Endothelial cell of umbilical vein (primary cell): ENCODE results near the gene KDM4E. TPM values are rescaled to one million over a fixed set of nuclear protein-coding genes. Genes with fewer than 3 reads are reported as not detected.
A peak's percentile ranks its signal among the peaks of the same experiment; 100 is the strongest.

Source experiments
- BruUV-seq: library from RNA; stranded (reverse); fragments of 400-500 nt; replicated peaks from 2 replicates; lab custom pipeline; 2021; lab: Mats Ljungman, UMichigan
- CTCF ChIA-PET: fragments of 300-600, 350-600 bp; sonication (Branson Sonifier 250); formaldehyde crosslinking; loops from one replicate; lab custom pipeline; 2021; ENCODE audit warnings: antibody characterized with exemption, inconsistent platforms; lab: Charles Lee
- POLR2A ChIA-PET: fragments of 300-600, 350-600 bp; sonication (Branson Sonifier 250); formaldehyde crosslinking; loops from one replicate; lab custom pipeline; 2021; ENCODE audit warnings: antibody characterized with exemption, inconsistent platforms; lab: Charles Lee
- DNase-seq: peaks from one replicate; pipeline ENCODE4 v3.0.0-alpha.2; 2011; ENCODE audit warnings: low read depth, low spot score
- FAIRE-seq: peaks from 2 replicates; lab custom pipeline; 2011; peaks lifted over from hg19 to GRCh38; lab: Jason Lieb, UNC
- H2AFZ ChIP-seq: 2 replicates; pipeline ENCODE4 v1.6.0; 2012; ENCODE audit warnings: low read depth, low read length, control low read depth, inconsistent platforms
- H3K27ac ChIP-seq: 2 replicates; pipeline ENCODE4 v1.5.1; 2011; ENCODE audit warnings: low read depth, mild to moderate bottlenecking, control low read depth, low read length, moderate library complexity; ENCODE audit not compliant: insufficient read depth
- H3K27me3 ChIP-seq, 2 experiments: 2 replicates each; pipeline versions ENCODE4 v1.6.0 to v1.6.1; 2011; ENCODE audit warnings: low read length in 2 of 2, mixed read lengths in 1 of 2; ENCODE audit not compliant: control insufficient read depth in 2 of 2, insufficient read depth in 2 of 2
- H3K36me3 ChIP-seq, 2 experiments: 2 replicates in 1 of 2; 3 replicates in 1 of 2; pipeline ENCODE4 v1.5.1; 2011; ENCODE audit warnings: low read length in 2 of 2, mild to moderate bottlenecking in 1 of 2, moderate library complexity in 1 of 2; ENCODE audit not compliant: control insufficient read depth in 2 of 2, insufficient read depth in 2 of 2; ENCODE audit errors: extremely low read depth in 1 of 2
- H3K4me1 ChIP-seq: 3 replicates; pipeline ENCODE4 v1.5.1; 2011; ENCODE audit warnings: mild to moderate bottlenecking, low read length; ENCODE audit not compliant: control insufficient read depth, insufficient read depth; ENCODE audit errors: extremely low read depth
- H3K4me2 ChIP-seq: 2 replicates; pipeline ENCODE4 v1.6.1; 2011; ENCODE audit warnings: low read length, control low read depth, mixed read lengths; ENCODE audit not compliant: insufficient read depth
- H3K4me3 ChIP-seq, 3 experiments: fragments of 200-600 bp in 1 of 3; sonication (generic), shearing (Covaris generic) in 1 of 3; replicated peaks in 1 of 3; 2 replicates each; pipeline ENCODE4 v1.5.1; 2011 to 2016; ENCODE audit warnings: control low read depth in 3 of 3, low read length in 3 of 3, mild to moderate bottlenecking in 2 of 3, inconsistent platforms in 1 of 3, low read depth in 1 of 3, moderate library complexity in 1 of 3; ENCODE audit not compliant: insufficient read depth in 1 of 3
- H3K79me2 ChIP-seq: 2 replicates; pipeline ENCODE4 v1.6.0; 2012; ENCODE audit warnings: low read length, inconsistent platforms; ENCODE audit not compliant: control insufficient read depth, insufficient read depth
- H3K9ac ChIP-seq: replicated peaks from 2 replicates; pipeline ENCODE3; 2011; ENCODE audit warnings: low read length, control low read depth; ENCODE audit not compliant: insufficient read depth; ENCODE audit errors: extremely low read depth
- H3K9me1 ChIP-seq: replicated peaks from 3 replicates; pipeline ENCODE4 v1.6.0; 2011; ENCODE audit warnings: mild to moderate bottlenecking, low read length; ENCODE audit not compliant: control insufficient read depth, insufficient read depth; ENCODE audit errors: extremely low read depth
- H3K9me3 ChIP-seq: replicated peaks from 2 replicates; pipeline ENCODE4 v1.5.1; 2012; ENCODE audit warnings: low read length, inconsistent platforms; ENCODE audit not compliant: control insufficient read depth, insufficient read depth
- H4K20me1 ChIP-seq: replicated peaks from 2 replicates; pipeline ENCODE3; 2011; ENCODE audit warnings: mild to moderate bottlenecking, low read length; ENCODE audit not compliant: control insufficient read depth, insufficient read depth; ENCODE audit errors: extremely low read depth
- CTCF ChIP-seq, 2 donors: IDR thresholded peaks; 1 replicate in 1 of 2; 2 replicates in 1 of 2; pipeline ENCODE4 v1.5.1; 2011; ENCODE audit warnings: low read length in 2 of 2, mild to moderate bottlenecking in 2 of 2, moderate library complexity in 2 of 2, control low read depth in 1 of 2, inconsistent platforms in 1 of 2, low read depth in 1 of 2; ENCODE audit not compliant: insufficient read depth in 1 of 2; ENCODE audit errors: extremely low read depth in 1 of 2
- EZH2 ChIP-seq: IDR thresholded peaks from 2 replicates; pipeline ENCODE4 v1.6.1; 2012; ENCODE audit warnings: borderline replicate concordance, low read depth, mild to moderate bottlenecking, moderate library complexity, low read length, inconsistent platforms; ENCODE audit not compliant: severe bottlenecking
- FOS ChIP-seq: IDR thresholded peaks from 2 replicates; pipeline ENCODE4 v1.6.1; 2011; ENCODE audit warnings: mild to moderate bottlenecking, low read length, moderate library complexity, borderline replicate concordance; ENCODE audit not compliant: insufficient read depth
- GATA2 ChIP-seq: IDR thresholded peaks from 2 replicates; pipeline ENCODE4 v1.7.0; 2011; ENCODE audit warnings: low read depth, mild to moderate bottlenecking, moderate library complexity, mixed read lengths, low read length; ENCODE audit not compliant: insufficient read length, insufficient read depth
- JUN ChIP-seq: IDR thresholded peaks from 2 replicates; pipeline ENCODE4 v1.6.1; 2011; ENCODE audit warnings: borderline replicate concordance, low read depth; ENCODE audit not compliant: insufficient read length, insufficient read depth
- MAX ChIP-seq: IDR thresholded peaks from 2 replicates; pipeline ENCODE4 v1.6.1; 2011; ENCODE audit not compliant: insufficient read depth, insufficient read length
- MYC ChIP-seq: IDR thresholded peaks from one replicate; pipeline ENCODE4 v1.6.1; 2011; ENCODE audit warnings: mild to moderate bottlenecking, low read depth, low read length
- POLR2A ChIP-seq: IDR thresholded peaks from 2 replicates; pipeline ENCODE4 v1.6.1; 2012; ENCODE audit warnings: low read depth, mild to moderate bottlenecking, control low read depth, low read length
- POLR2AphosphoS5 ChIP-seq: IDR thresholded peaks from 2 replicates; pipeline ENCODE4 v1.6.1; 2012; ENCODE audit warnings: low read depth, mild to moderate bottlenecking, control low read depth, low read length, moderate library complexity; ENCODE audit not compliant: insufficient read depth
- dilution Hi-C: fragments of 300-500 bp; cut with MboI; formaldehyde crosslinking; loops from one replicate; pipeline ENCODE4 v1.15.0; 2019; ENCODE audit warnings: low sequenced_read_pairs; ENCODE audit not compliant: extremely low pct_ligation_motif_present
- intact Hi-C: fragments of 100-400 bp; cut with micrococcal nuclease; formaldehyde crosslinking; loops from one replicate; pipeline ENCODE4 v1.10.0; 2022
- polyA plus RNA-seq, 4 experiments: library from polyadenylated mRNA; depleted of rRNA in 3 of 4; stranded (reverse) in 3 of 4; unstranded in 1 of 4; fragments of >200 nt; gene quantifications; 2 replicates each; pipeline versions ENCODE4 v1.2.1 to v1.2.3, GENCODE V29; 2011 to 2012; ENCODE audit warnings: missing spikeins in 1 of 4
- total RNA-seq: library from RNA; stranded (reverse); gene quantifications from 2 replicates; pipeline ENCODE4 v1.2.3, GENCODE V29; 2021

The KDM4E gene
- total and polyA plus RNA-seq, 2 donors (not counting 3 experiments of a cell fraction or from before 2014, with no cell fraction given) = not detected

- Histone ChIP-seq H4K20me1 (no peaks in the 10 kb centered on the region), H3K79me2 (peaks cover 16% of the 10 kb centered on the region), H2AFZ (peak within 1 kb of the TSS; percentile 86), H3K36me3 (no peaks in the 10 kb centered on the region), H3K27ac (peak within 1 kb of the TSS; percentile 62), H3K4me2 (peak within 1 kb of the TSS; percentile 99), H3K4me1 (peaks cover 19% of the 10 kb centered on the region), H3K9me3 (no peaks in the 10 kb centered on the region), H3K4me3 (peak within 1 kb of the TSS; percentile 78 to 98 (median 79)), H3K9me1 (no peaks in the 10 kb centered on the region), H3K27me3 (peaks cover 4 to 7% of the 10 kb centered on the region in 2 experiments), H3K9ac (peak within 1 kb of the TSS; percentile 75)
- intact Hi-C loops = loop anchor here (1.0 to 2.0 kb wide), 5 partner anchors 93 to 724 kb away; partner anchors contain the start of genes CEP57, CWC15, KDM4D and SESN3
- BruUV-seq = no TSS peak
- no peak for TF ChIP-seq JUN
- no peak for TF ChIP-seq FOS
- no peak for TF ChIP-seq CTCF (IDR thresholded peaks at IDR 0.05; ENCODE audit: extremely low read depth in 1 of 2, insufficient read depth in 1 of 2, low read depth in 1 of 2, low read length in 2 of 2)
- TF ChIP-seq EZH2 = no peak
- TF ChIP-seq POLR2AphosphoS5 = no peak
- TF ChIP-seq MAX = no peak
- no peak for TF ChIP-seq POLR2A
- no peak for TF ChIP-seq GATA2
- no peak for TF ChIP-seq MYC
- ChIA-PET CTCF (interaction anchor here (0.6 to 6.7 kb wide), 31 partner anchors 8 to 1361 kb away, joined by 3 to 96 read pairs (median 4); partner anchors contain the start of genes CWC15, ENDOD1, KDM4D and KDM4F), POLR2A (interaction anchor here (1.1 to 1.6 kb wide), 4 partner anchors 23 to 93 kb away, joined by 5 to 9 read pairs (median 6); partner anchors contain the start of genes CWC15, ENDOD1 and KDM4D)
- no peak for DNase-seq
- no peak for FAIRE-seq
- dilution Hi-C loops = no loop called here
Observed at GRCh38 chr11:95066716-95067038, 41.6 kb downstream of the KDM4E start, which contains the start of gene SRSF8. Gene SRSF8, plus strand, starts transcription at chr11:95066919. Its CDS starts 308 bp downstream, at chr11:95067227.
